ENCODE results near the gene S100G. TPM values are rescaled to one million over a fixed set of nuclear protein-coding genes. Genes with fewer than 3 reads are reported as not detected.

The S100G gene
- total RNA-seq, 4 donors from 2014 or later = not detected

GRCh38 chrX:16628946-16629595, 20.9 kb upstream of the S100G start:
- H3K27ac ChIP-seq = no peak overlapping the region
- no peaks in the 10 kb centered on the region for H3K36me3 ChIP-seq
- TF ChIP-seq, protein P1, sequence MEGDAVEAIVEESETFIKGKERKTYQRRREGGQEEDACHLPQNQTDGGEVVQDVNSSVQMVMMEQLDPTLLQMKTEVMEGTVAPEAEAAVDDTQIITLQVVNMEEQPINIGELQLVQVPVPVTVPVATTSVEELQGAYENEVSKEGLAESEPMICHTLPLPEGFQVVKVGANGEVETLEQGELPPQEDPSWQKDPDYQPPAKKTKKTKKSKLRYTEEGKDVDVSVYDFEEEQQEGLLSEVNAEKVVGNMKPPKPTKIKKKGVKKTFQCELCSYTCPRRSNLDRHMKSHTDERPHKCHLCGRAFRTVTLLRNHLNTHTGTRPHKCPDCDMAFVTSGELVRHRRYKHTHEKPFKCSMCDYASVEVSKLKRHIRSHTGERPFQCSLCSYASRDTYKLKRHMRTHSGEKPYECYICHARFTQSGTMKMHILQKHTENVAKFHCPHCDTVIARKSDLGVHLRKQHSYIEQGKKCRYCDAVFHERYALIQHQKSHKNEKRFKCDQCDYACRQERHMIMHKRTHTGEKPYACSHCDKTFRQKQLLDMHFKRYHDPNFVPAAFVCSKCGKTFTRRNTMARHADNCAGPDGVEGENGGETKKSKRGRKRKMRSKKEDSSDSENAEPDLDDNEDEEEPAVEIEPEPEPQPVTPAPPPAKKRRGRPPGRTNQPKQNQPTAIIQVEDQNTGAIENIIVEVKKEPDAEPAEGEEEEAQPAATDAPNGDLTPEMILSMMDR (IDR thresholded peaks at IDR 0.05) = no peak
- no peak for TF ChIP-seq POLR2A (IDR thresholded peaks at IDR 0.05)
- no peak overlapping the region for H3K4me3 ChIP-seq
- DNase-seq = no peak
- H3K4me1 ChIP-seq = no peaks in the 10 kb centered on the region
- H3K27me3 ChIP-seq = no peaks in the 10 kb centered on the region
- H3K9me3 ChIP-seq = no peaks in the 10 kb centered on the region

DNA sequence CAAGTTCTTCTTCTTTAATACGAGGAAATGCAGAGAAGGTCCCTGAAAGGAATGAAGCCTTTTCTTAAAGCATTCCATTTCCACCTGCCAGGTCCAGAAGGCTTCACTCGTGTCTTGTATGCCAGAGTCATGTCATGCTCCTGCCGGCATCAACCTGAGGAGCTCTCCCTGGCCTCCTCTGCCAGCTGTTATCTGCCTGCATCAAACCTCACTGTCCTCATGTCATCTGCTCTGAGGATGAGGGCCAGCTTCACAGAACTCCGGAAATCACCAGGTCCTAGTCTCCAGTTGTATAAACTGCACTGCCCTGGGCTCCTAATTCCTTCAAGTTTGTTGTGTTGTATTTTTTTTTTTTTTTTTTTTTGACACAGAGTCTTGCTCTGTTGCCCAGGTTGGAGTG, 20.0 kb upstream of the S100G start:
- TF ChIP-seq POLR2A (IDR thresholded peaks at IDR 0.05) = no peak
- TF ChIP-seq, protein P1 (IDR thresholded peaks at IDR 0.05) = no peak
- no peaks in the 10 kb centered on the region for H3K27me3 ChIP-seq
- H3K27ac ChIP-seq = no peak overlapping the region

DNA sequence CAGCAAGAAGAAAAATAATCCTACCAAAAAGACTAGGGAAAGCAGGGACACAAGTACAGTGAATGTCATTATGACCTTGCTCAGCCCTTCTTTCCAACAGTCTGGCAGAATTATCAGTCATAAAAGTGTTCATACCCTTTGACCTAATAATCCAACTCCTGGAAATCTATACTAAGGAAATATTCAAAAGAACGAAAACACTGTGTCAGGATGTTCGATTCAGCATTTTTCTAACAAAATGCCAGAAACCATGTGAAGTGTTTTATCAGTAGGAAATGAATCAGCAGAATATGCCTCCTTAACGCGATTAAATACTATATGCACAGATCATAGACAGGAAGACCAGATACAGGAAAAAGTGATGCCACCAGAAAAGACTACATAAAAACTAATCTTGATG, 16.2 kb upstream of the S100G start:
- Histone ChIP-seq H3K27ac (no peak overlapping the region), H3K4me1 (no peaks in the 10 kb centered on the region), H3K9me3 (no peaks in the 10 kb centered on the region)

More for the DNA sequence above, 20.0 kb upstream of the S100G start:
- Histone ChIP-seq H3K4me1 (no peaks in the 10 kb centered on the region), H3K36me3 (no peaks in the 10 kb centered on the region), H3K9me3 (no peaks in the 10 kb centered on the region), H3K4me3 (no peak overlapping the region)
- DNase-seq = no peak

DNA sequence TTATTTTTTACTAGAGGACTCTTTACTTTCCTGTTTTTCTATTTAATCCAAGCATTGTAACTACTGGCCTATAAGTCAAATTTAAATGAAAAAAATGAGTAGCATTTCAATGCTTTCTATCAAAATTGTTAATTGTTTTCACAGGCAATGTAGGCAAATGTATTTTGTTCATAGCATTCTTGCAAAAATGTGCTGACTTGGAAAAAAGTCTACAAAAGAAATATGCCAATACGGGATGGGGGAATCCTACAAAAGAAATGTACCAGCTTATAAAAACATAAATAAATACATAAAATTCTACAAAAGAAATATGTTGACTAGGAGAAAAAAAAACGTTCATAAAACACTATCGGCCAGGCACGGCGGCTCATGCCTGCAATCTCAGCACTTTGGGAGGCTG, 14.9 kb upstream of the S100G start:
- H3K4me3 ChIP-seq = no peak overlapping the region
- no peak for DNase-seq
- H3K4me1 ChIP-seq = no peaks in the 10 kb centered on the region
- H3K9me3 ChIP-seq = no peaks in the 10 kb centered on the region
- no peaks in the 10 kb centered on the region for H3K27me3 ChIP-seq
- H3K36me3 ChIP-seq = no peaks in the 10 kb centered on the region
- TF ChIP-seq, protein P1 (IDR thresholded peaks at IDR 0.05) = no peak
- TF ChIP-seq POLR2A (IDR thresholded peaks at IDR 0.05) = no peak
- H3K27ac ChIP-seq = no peak overlapping the region

More for the DNA sequence above, 16.2 kb upstream of the S100G start:
- Histone ChIP-seq H3K36me3 (no peaks in the 10 kb centered on the region), H3K27me3 (no peaks in the 10 kb centered on the region), H3K4me3 (no peak overlapping the region)
- no peak for DNase-seq
- TF ChIP-seq POLR2A (IDR thresholded peaks at IDR 0.05) = no peak
- TF ChIP-seq, protein P1 (IDR thresholded peaks at IDR 0.05) = no peak

DNA sequence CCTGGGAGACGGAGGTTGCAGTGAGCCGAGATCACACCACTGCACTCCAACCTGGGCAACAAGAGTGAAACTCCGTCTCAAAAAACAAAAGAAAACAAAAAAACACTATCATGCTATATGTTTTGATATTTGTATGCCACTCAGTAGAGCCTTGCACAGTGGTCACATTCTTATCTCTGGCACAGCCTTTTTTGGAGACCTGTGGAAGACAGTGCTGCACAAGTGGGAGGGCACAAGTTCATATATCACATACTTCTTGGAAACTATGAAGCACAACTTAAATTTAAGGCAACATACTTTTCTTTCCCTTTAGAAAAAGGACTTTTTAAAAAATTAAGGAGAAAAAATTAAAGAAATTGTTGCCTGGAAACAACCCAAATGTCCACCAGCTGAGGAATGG, 14.4 kb upstream of the S100G start:
- H3K4me1 ChIP-seq = no peaks in the 10 kb centered on the region
- no peak for TF ChIP-seq POLR2A (IDR thresholded peaks at IDR 0.05)
- TF ChIP-seq, protein P1 (IDR thresholded peaks at IDR 0.05) = no peak
- no peaks in the 10 kb centered on the region for H3K9me3 ChIP-seq
- H3K27ac ChIP-seq = no peak overlapping the region
- H3K4me3 ChIP-seq = no peak overlapping the region
- H3K36me3 ChIP-seq = no peaks in the 10 kb centered on the region
- H3K27me3 ChIP-seq = no peaks in the 10 kb centered on the region
- no peak for DNase-seq

DNA sequence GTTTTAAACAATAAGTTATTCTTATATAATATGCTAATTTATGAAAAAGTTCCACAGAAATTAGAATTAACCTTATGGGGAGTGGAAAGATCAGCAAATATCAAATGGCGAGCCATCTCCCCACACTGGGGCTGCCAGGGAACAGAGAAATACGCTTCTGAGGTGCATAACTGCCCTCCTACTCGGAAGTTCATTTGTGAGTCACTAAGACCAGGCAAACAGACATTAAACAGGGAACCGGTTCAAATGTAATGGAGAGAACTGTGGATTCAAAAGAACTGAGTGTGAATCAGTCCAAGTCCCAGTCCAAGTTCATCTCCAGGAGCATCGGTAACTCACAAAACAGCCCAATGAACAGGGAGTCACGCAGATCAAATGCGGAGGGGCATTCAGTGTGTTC, 11.4 kb upstream of the S100G start:
- no peaks in the 10 kb centered on the region for H3K27me3 ChIP-seq

More for the DNA sequence above, 11.4 kb upstream of the S100G start:
- Histone ChIP-seq H3K4me3 (no peak overlapping the region), H3K36me3 (no peaks in the 10 kb centered on the region), H3K4me1 (no peaks in the 10 kb centered on the region), H3K27ac (no peak overlapping the region), H3K9me3 (no peaks in the 10 kb centered on the region)
- TF ChIP-seq, protein P1 (IDR thresholded peaks at IDR 0.05) = no peak
- TF ChIP-seq POLR2A (IDR thresholded peaks at IDR 0.05) = no peak
- no peak for DNase-seq

Data from Peyer's patch (tissue), 4 donors.